Astrocyte (in vitro differentiated cells and primary cell): ENCODE results near the gene C1R.

Experiments
- CTCF ChIP-seq: IDR thresholded peaks from 2 replicates; pipeline ENCODE4 v1.5.1; 2011; ENCODE audit warnings: low read depth, mild to moderate bottlenecking, inconsistent platforms, low read length, moderate library complexity; ENCODE audit not compliant: insufficient read depth
- EZH2 ChIP-seq: IDR thresholded peaks from 2 replicates; pipeline ENCODE4 v1.6.1; 2012; ENCODE audit warnings: mild to moderate bottlenecking, low read length, inconsistent platforms; ENCODE audit not compliant: insufficient read depth

GRCh38 chr12:7061596-7061995, 30.6 kb downstream of the C1R start:
- TF ChIP-seq CTCF (no peak), EZH2 (no peak)
